Measurements from ENCODE around the gene CMTR1. TPM values are rescaled to one million over a fixed set of nuclear protein-coding genes. Genes with fewer than 3 reads are reported as not detected.
"Not testable (repeated sequence)": the region's sequence is repeated elsewhere in the genome, so short reads cannot be mapped to it uniquely, and the experiment has no call there.

CMTR1 gene
- total RNA-seq, 1 donor from 2014 or later, result 53.5 TPM

DNA sequence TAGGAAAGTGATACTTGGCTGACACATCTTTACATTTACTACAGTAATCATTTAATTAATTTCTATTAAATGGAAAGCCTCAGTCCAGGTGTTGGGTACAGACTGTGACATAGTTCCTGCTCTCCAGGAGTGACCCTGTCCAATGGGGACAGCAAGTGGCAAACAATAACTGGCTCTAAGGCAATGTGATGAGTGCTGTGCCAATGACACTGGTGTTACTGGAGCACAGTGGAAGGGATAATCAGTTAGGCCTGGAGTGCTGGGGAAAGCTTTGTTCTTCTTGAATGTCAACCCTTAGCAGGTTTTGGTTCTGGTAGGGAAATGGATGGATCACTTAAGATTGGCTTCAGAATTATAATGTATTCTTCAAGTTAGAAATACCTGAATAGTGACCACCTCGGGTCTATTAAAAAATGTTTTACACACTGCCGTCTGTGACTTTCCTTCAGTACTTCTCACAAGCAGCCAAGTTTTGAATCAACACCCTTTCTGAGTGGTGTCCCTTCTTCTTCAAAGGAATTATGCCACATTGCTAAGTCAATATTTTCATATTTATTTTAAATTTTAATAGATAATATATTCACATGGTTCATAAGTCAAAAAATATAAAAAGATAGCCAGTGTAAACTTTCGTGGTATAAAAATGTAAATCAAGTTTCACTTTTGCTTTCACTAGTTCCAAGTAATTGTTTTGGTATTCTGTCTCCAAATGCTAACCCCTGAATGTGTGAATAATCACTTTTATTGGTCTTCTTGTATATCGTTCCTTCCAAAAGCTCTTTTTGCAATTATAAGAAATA, 9.6 kb downstream of the CMTR1 start:
- Mint-ChIP-seq H3K4me1 (ENCODE audit: low read depth) (peaks cover 40% of the 10 kb centered on the region), H3K36me3 (ENCODE audit: low read depth) (peaks cover 41% of the 10 kb centered on the region), H3K27ac (peak overlapping the region; percentile 87), H3K27me3 (ENCODE audit: insufficient read depth) (no peaks in the 10 kb centered on the region), H3K4me3 (peak overlapping the region; percentile 83), H3K9me3 (no peaks in the 10 kb centered on the region)
- intact Hi-C loops (cut with micrococcal nuclease), result loop anchor here (1.0 kb wide), 1 partner anchor 8 kb away; no protein-coding TSS in a partner anchor
- no peak for DNase-seq (ENCODE audit: low spot score)

DNA sequence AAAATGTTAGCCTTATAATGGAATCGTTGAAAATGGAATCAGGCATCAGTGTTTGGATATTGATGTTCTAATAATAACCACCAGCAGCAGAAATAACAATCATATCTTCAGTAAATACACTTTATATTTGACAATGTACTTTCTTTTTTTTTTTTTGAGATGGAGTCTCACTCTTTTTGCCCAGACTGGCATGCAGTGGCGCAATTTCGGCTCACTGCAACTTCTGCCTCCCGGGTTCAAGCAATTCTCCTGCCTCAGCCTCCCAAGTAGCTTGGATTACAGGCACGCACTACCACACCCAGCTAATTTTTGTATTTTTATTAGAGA, 10.2 kb downstream of the CMTR1 start:
- Mint-ChIP-seq H3K4me3 (peak overlapping the region; percentile 83), H3K36me3 (ENCODE audit: low read depth) (peaks cover 36% of the 10 kb centered on the region), H3K4me1 (ENCODE audit: low read depth) (peaks cover 35% of the 10 kb centered on the region), H3K27ac (peak overlapping the region; percentile 87)
- H3K27me3 Mint-ChIP-seq (ENCODE audit: insufficient read depth); intact Hi-C loops (cut with micrococcal nuclease); DNase-seq (ENCODE audit: low spot score); H3K9me3 Mint-ChIP-seq: not testable (repeated sequence)

DNA sequence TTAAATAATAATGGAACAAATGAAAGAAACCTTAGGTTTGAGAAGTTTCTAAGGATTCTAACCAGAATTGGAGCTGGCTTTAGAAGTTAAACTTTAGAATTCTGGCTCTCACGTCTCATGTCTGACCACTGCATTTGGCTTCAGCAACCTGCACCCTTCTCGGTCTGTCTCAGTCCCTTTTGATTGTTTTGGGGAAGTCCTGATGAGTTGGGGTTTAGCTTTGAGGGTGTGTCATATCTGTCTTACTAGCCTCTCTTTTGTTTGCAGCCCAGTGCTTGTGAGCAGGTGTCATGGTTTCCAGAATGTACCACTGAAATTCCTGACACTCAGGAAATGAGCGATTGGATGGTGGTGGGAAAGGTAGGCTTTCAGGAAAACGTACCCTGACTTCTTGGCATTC, 17.0 kb downstream of the CMTR1 start:
- peaks cover 27% of the 10 kb centered on the region for H3K4me1 Mint-ChIP-seq (ENCODE audit: low read depth)
- H3K27ac Mint-ChIP-seq, result peak overlapping the region; percentile 33
- peaks cover 50% of the 10 kb centered on the region for H3K36me3 Mint-ChIP-seq (ENCODE audit: low read depth)
- H3K9me3 Mint-ChIP-seq, result no peaks in the 10 kb centered on the region
- intact Hi-C loops (cut with micrococcal nuclease), result loop anchor here (2.0 kb wide), 1 partner anchor 15 kb away; no protein-coding TSS in a partner anchor
- no peaks in the 10 kb centered on the region for H3K27me3 Mint-ChIP-seq (ENCODE audit: insufficient read depth)
- H3K4me3 Mint-ChIP-seq, result no peak overlapping the region
- DNase-seq (ENCODE audit: low spot score), result no peak

DNA sequence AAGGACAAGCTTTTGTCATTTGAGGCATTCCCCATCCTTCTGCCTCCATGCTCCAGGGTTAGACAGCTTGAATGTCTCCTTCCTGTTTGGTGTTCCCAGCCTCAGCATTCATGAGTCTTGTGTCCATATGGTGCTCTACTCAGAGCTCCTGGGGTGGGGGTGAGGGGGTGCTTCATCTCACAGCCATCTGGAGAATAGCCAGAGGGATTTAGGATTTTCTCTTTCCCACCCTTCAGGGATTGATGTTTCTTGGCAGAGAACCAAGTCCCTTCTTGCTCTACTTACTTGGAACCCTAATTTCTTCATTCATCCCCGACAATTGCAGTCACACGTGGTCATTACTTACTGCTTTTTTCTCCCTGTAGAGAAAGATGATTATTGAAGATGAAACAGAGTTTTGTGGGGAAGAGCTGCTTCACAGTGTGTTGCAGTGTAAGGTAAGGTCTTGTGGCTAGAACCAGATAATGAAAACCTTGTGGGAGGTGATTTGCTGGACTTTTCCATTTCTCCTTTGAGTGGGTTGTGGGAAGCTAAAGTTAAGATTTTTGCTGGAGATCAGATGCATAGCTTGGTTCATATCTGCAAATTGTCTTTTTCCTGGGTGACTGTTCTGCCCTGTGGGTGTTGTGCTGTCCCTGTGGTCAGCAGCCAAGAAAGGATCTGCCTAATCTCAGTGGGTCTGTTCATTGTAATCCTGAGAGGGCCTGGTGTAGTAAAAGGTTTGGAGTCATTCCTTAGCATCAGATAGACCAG, 18.6 kb downstream of the CMTR1 start:
- Mint-ChIP-seq H3K4me1 (ENCODE audit: low read depth) (peaks cover 27% of the 10 kb centered on the region), H3K4me3 (no peak overlapping the region), H3K27me3 (ENCODE audit: insufficient read depth) (no peaks in the 10 kb centered on the region), H3K36me3 (ENCODE audit: low read depth) (peaks cover 48% of the 10 kb centered on the region), H3K9me3 (no peaks in the 10 kb centered on the region), H3K27ac (peak overlapping the region; percentile 82)
- DNase-seq (ENCODE audit: low spot score), result no peak
- intact Hi-C loops (cut with micrococcal nuclease), result loop anchor here (2.0 kb wide), 1 partner anchor 17 kb away; no protein-coding TSS in a partner anchor

DNA sequence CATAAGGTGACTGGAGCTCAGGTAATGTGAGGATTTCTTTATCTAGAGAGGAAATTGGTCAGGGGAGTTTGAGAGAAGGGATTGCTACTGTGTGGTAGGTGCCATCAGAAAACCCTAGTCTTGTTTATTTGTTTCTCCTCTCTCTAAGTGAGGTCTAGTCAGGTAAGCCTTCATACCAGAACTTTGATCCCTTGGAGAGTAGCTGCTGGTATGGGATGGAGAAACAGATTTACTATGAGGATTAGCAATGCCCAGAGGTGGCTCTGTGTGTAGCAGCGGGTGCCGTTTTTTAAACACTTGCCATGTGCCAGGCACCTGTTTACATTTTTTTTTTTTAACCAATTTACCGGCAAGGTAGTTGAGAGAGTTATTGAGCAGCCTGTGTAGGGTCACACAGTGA, 19.5 kb downstream of the CMTR1 start:
- H3K27me3 Mint-ChIP-seq (ENCODE audit: insufficient read depth), result no peaks in the 10 kb centered on the region
- H3K9me3 Mint-ChIP-seq, result no peaks in the 10 kb centered on the region
- H3K4me1 Mint-ChIP-seq (ENCODE audit: low read depth), result peaks cover 27% of the 10 kb centered on the region
- DNase-seq (ENCODE audit: low spot score), result no peak
- H3K36me3 Mint-ChIP-seq (ENCODE audit: low read depth), result peaks cover 54% of the 10 kb centered on the region
- H3K4me3 Mint-ChIP-seq, result no peak overlapping the region
- intact Hi-C loops (cut with micrococcal nuclease), result no loop called here
- peak overlapping the region; percentile 82 for H3K27ac Mint-ChIP-seq

DNA sequence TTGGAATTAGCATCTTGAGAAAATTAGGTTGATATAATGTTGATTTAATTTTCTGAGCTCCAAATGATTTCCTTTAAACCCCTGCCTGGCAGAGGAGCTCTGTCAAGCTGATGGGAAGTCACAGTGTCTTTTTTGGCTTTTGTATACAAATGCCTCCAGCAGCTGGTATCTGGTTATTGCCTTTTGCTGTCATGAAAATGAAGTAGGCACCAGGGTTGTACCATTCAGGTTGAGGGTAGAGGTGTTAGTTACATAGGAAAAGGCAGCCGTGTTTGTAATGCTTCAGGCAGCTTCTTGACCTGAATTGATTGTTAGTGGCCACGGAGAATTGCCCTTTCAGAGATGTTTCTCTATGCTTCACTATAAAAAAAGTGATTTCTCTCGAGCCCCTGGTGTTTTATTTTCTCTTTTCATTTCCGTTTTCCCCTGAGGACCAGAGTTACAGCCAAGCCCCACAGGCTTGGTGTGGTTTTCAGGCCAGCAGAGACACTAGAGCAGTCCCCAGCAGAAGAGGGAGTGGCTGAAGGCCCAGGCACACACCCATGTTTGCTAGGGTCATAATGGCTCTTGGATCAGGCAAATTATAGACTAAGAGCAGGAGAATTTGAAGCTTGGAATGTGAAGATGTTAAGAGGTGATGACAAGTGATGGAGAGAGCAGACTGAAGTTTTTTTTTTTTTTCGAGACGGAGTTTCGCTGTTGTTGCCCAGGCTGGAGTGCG, 21.6 kb downstream of the CMTR1 start:
- peaks cover 27% of the 10 kb centered on the region for H3K4me1 Mint-ChIP-seq (ENCODE audit: low read depth)
- no peaks in the 10 kb centered on the region for H3K27me3 Mint-ChIP-seq (ENCODE audit: insufficient read depth)
- no peaks in the 10 kb centered on the region for H3K9me3 Mint-ChIP-seq
- peak overlapping the region; percentile 78 for H3K27ac Mint-ChIP-seq
- peaks cover 64% of the 10 kb centered on the region for H3K36me3 Mint-ChIP-seq (ENCODE audit: low read depth)
- intact Hi-C loops (cut with micrococcal nuclease), result no loop called here
- no peak overlapping the region for H3K4me3 Mint-ChIP-seq
- no peak for DNase-seq (ENCODE audit: low spot score)

DNA sequence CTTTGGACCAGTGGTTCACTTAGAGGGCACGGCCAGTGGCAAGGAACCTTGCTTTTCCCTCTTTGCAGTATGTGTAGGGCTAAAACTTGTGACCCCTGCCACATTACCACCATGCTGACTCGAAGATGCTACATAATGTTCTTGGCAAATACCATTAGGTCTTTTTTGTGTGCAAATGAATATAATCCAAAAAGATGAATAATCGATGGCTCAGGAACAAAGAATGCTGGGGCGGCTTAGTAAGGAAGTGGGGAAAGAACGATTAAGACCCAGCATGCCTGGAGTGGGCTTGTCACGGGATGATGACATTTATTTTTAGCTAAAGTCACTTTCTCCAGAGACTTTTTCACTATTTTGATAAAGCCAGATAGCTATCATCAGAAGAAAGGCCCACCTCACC, 23.1 kb downstream of the CMTR1 start:
- peaks cover 60% of the 10 kb centered on the region for H3K36me3 Mint-ChIP-seq (ENCODE audit: low read depth)
- no peak for DNase-seq (ENCODE audit: low spot score)
- no peak overlapping the region for H3K4me3 Mint-ChIP-seq
- no peaks in the 10 kb centered on the region for H3K27me3 Mint-ChIP-seq (ENCODE audit: insufficient read depth)
- H3K9me3 Mint-ChIP-seq, result no peaks in the 10 kb centered on the region
- peaks cover 20% of the 10 kb centered on the region for H3K4me1 Mint-ChIP-seq (ENCODE audit: low read depth)
- no peak overlapping the region for H3K27ac Mint-ChIP-seq
- intact Hi-C loops (cut with micrococcal nuclease), result no loop called here

DNA sequence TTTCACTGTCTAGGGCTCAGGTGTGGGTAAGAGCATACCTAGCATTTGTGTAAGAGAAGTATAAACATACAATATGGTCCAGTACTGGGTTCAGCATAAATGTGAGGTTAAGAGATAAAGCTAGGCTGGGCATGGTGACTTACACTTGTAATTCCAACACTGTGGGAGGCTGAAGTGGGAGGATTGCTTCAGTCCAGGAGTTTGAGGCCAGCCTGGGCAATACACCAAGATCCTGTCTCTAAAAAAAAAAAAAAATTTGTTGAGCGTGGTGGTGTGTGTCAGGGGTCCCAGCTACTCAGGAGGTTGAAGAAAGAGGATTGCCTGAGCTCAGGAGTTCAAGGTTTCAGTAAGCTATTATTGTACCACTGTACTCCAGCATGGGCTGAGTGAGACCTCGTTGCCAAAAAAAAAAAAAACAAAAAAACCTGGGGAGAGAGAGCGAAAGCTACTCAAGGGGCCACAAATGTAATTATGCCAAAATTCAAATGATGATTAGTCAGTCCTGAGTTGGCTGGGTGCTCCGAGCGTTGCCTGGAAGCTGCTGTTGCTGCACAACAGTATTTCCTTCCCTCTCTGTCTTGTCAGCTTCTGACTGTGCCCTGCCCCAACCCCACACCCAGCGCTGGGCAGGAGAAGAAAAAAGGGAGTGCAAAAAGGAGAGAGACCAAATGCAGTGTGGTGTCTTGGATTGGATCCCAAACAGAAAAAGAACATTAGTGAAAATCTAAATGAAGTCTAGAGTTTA, 24.0 kb downstream of the CMTR1 start:
- Mint-ChIP-seq H3K9me3 (no peaks in the 10 kb centered on the region), H3K36me3 (ENCODE audit: low read depth) (peaks cover 53% of the 10 kb centered on the region), H3K4me3 (no peak overlapping the region), H3K27ac (peak overlapping the region; percentile 31), H3K4me1 (ENCODE audit: low read depth) (peaks cover 13% of the 10 kb centered on the region), H3K27me3 (ENCODE audit: insufficient read depth) (no peaks in the 10 kb centered on the region)
- intact Hi-C loops (cut with micrococcal nuclease), result no loop called here
- no peak for DNase-seq (ENCODE audit: low spot score)

DNA sequence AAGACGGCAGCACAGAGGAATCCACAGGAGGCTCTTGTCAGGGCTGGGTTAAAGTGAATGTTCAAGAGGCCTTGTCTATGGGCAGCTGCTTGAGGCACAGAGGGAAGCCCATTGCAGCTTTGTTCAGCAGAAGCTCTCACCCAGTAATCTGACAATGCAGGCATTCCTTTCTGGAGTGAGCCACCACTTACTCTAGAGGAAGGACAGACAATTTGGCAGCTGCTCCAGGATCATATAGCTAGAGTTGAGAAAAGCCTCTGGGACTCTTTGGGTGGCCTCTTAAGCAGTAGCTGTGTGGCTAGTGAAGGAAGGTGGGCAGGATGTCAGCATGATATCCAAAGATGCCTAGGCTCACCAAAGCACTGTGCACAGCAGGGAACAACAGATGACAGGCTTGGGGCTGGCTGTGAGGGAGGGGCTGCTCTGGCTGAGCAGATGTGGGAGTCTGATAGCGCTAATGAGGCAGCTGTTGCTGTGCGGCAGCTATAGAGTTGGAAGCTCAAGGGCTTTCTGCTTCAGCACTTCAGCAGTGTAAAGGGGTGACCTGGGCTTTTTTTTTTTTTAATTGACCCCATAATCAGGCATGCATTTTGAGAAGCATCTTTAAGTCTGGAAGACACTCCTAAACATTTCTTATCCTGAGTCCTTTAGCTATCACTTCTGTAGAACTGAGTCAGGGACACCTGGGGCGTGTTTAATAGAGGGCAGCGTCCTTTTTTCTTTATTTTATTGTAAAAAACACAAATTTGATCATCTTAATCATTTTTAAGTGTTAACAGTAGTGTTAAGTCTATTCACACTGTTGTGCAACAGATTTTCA, 27.2 kb downstream of the CMTR1 start:
- H3K4me3 Mint-ChIP-seq, result no peak overlapping the region
- H3K27ac Mint-ChIP-seq, result no peak overlapping the region
- no peak for DNase-seq (ENCODE audit: low spot score)
- no peaks in the 10 kb centered on the region for H3K4me1 Mint-ChIP-seq (ENCODE audit: low read depth)
- peaks cover 50% of the 10 kb centered on the region for H3K36me3 Mint-ChIP-seq (ENCODE audit: low read depth)
- no peaks in the 10 kb centered on the region for H3K27me3 Mint-ChIP-seq (ENCODE audit: insufficient read depth)
- intact Hi-C loops (cut with micrococcal nuclease), result no loop called here
- no peaks in the 10 kb centered on the region for H3K9me3 Mint-ChIP-seq

DNA sequence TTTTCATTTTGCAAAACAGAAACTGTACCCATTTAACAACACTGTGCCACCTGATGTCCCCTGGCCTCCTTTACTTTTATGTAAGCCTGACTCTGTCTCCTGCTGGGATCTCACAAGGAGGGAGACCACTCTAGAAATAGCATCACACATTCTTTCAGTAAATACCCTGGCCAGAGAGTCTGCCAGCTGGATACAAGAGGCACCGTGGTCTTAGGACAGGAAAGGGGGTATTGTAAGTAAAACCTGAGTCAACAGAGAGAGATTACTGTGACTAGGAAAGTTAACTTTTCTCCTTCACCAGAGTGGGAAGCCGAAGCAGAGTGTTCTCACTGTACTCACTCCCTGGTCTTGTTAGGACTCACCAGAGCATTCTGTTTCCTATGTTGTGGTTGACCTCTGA, 27.8 kb downstream of the CMTR1 start:
- Mint-ChIP-seq H3K9me3 (no peaks in the 10 kb centered on the region), H3K4me3 (no peak overlapping the region), H3K27ac (no peak overlapping the region), H3K27me3 (ENCODE audit: insufficient read depth) (no peaks in the 10 kb centered on the region), H3K36me3 (ENCODE audit: low read depth) (peaks cover 54% of the 10 kb centered on the region), H3K4me1 (ENCODE audit: low read depth) (no peaks in the 10 kb centered on the region)
- DNase-seq (ENCODE audit: low spot score), result no peak
- intact Hi-C loops (cut with micrococcal nuclease), result no loop called here

DNA sequence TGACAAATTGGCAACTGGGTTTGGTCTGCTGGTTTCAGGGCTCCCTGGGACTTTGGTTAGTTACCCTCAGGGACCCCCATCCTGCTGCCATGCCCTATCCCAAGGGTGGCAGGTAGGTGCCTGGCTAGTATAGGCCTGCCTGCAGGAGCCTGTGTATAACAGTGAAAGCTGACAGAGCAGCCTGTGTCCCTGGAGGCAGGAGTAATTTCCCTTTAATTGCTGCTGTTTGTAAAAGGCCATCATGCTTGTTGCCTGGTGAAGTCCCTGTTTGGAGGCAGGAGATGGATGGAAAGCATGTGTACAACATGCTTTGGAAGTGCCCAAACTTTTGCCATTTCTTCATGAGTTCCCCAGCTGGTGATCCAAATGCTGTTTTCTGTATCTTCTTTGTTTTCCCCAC, 30.1 kb downstream of the CMTR1 start:
- Mint-ChIP-seq H3K27me3 (ENCODE audit: insufficient read depth) (no peaks in the 10 kb centered on the region), H3K4me1 (ENCODE audit: low read depth) (no peaks in the 10 kb centered on the region), H3K4me3 (no peak overlapping the region), H3K36me3 (ENCODE audit: low read depth) (peaks cover 52% of the 10 kb centered on the region), H3K27ac (no peak overlapping the region), H3K9me3 (peaks cover 6% of the 10 kb centered on the region)
- intact Hi-C loops (cut with micrococcal nuclease), result no loop called here
- no peak for DNase-seq (ENCODE audit: low spot score)

DNA sequence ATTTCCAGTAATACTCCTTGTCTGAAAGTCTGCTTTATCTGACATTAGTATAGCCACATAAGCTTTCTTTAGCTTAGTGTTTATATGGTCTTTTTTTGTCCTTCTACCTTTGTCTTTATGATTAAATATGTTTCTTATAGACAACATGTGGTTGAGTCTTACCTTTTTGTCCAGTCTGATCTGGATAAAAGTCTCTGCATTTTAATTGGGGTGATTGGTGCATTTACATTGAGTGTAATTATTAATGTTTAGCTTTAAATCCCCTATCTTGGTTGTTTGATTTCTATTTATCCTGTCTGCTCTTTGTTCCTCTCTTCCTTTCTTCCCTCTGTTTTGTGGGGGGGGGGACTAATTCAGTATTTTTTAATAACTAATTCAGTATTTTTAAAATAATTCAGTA, 34.7 kb downstream of the CMTR1 start:
- Mint-ChIP-seq H3K9me3 (peaks cover 6% of the 10 kb centered on the region), H3K36me3 (ENCODE audit: low read depth) (peaks cover 50% of the 10 kb centered on the region), H3K27me3 (ENCODE audit: insufficient read depth) (no peaks in the 10 kb centered on the region), H3K4me3 (no peak overlapping the region), H3K4me1 (ENCODE audit: low read depth) (no peaks in the 10 kb centered on the region), H3K27ac (no peak overlapping the region)
- no peak for DNase-seq (ENCODE audit: low spot score)
- intact Hi-C loops (cut with micrococcal nuclease), result no loop called here

All from activated T-helper 1 cell treated with anti-CD3 and anti-CD28 coated beads, Interleukin-12 subunit alpha, Interleukin-12 subunit beta, Interleukin-2, Interleukin-4 antibody, amounts not matched to agents 30 ng/mL and 10 ng/mL and 1 ng/mL, durations not matched to agents 14 hours and 24 hours and 36 hours (primary cell).